SHP77 treated with DMSO at 0.1 percent for 48 hours (cell line): ENCODE results near the gene SIGLEC1.

ENCODE experiments used
- DNase-seq: peaks from one replicate; lab custom pipeline; 2025; lab: John Stamatoyannopoulos, UW

The SIGLEC1 gene

DNA sequence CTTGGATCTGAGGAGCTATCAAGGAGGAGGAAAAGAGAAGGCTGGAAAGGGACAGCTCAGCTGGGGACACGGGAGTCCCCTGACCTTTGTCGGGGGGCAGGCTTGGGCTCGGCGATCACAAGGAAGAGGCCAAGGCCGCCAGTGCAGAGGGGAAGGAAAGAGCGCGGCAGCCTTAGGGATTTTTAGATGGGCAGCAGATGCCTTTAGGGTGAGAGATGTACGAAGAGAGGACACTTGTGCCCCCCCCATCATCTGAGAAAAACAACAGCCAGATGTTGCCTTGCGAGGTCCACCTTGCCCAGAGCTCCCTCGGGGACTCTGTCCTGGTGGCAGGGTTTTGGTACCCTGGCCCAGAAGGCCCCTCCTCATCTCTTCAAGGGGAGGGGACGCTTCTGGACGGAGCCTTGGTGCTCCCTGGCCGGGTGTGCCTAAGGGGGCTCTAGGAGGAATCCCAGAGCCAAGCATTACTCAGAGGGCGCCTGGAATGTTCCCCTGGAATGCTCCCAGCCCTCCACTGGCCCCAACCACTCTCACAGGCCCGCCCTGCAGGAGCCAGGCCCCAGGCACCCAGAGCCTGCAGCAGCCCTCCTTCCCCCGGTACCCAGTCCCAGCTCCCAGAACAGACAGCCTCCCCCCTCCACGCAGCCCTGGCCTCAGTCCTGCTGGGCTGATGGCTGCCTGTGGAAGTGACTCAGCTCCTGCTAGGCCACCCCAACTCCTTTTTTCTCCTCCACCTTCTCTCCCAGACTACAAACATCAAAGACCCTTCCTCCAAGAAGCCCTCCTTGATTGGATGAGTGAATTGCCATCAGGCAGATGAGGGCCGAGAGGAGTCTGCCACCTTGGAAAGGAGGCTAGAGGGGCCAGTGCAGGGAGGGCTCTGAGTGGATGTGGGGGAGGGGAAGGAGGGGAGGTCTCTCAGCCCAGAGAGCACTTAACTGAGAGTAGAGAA, 32.4 kb downstream of the SIGLEC1 start:
- no peak for DNase-seq

DNA sequence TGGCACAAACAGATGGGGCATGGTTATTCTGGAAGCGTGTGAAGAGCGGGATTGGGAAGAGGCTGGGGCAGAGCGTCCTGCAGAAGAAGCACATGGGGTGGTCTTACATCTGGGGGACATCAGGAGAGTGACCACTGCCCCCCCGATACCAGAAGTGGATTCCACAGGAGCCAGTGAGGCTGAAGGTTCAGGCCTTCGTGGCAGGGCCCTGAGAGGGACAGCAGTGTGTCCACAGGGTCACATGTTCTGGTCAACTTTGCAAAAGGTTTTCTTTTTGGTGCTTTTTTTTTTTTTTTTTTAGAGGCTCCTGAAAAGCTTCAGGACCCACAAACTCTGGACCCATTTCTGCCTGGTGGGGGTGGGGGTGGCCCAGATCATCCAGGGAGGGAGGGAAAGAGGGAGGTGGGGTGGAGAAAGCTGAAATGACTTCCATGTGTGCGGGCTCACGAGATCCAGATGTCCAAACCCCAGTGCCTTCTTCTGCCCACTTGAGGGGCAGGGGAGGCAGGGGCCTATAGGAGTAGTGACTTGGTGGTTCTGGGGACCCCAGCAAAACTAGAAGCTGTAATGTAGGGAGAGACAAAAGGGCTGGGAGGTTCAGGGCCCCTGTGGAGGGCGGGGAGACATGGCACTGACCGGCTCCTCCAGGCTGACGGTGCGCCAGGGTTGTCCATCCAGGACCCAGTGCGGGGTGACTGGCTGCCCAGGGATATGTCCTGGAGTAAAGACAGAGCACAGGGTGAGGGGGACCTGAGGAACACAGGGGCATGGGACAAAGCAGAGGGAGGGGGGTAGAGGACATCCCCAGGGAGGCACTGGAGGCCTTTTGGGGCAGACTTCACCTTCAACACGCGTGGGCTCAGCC, 33.3 kb downstream of the SIGLEC1 start:
- no peak for DNase-seq

DNA sequence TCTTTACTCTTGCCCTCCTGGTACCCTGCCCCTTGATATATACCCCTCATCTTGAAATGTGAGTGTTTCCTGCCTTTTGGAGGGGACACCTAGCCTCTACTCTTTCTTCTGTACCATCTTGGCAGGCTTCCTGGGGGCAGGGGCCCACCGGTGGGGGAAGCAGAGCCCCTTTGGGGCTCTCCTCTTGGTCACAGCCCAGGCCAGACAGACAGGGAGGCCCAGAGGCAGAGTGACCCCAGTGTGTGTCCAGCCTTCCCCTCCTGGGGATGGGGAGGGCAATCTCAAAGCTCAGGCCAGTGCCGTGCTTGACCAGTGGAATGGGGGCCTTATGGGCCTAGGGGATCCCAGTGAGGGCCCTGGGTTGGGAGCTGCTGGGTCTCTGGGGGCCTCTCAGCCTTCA, 34.2 kb downstream of the SIGLEC1 start:
- no peak for DNase-seq

DNA sequence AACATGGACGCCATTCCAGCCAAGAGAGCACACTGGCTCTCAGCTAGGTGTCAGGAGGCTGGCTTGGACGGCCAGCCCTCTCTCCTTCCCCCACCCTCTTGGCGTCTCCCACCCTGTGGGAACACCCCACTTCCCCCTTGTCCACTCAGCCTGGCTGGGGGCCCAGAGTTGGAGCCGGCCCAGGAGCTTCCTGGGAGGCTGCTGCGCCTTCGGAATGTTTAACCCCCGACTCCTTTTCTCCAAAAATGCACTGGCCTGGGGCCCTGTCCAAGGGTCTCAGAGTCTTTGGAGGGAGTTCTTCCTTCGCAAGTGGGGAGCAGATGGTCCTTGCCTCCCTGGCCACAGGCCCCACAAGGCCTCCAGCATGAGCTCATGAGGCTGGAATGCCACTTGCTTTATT, 34.7 kb downstream of the SIGLEC1 start:
- no peak for DNase-seq

DNA sequence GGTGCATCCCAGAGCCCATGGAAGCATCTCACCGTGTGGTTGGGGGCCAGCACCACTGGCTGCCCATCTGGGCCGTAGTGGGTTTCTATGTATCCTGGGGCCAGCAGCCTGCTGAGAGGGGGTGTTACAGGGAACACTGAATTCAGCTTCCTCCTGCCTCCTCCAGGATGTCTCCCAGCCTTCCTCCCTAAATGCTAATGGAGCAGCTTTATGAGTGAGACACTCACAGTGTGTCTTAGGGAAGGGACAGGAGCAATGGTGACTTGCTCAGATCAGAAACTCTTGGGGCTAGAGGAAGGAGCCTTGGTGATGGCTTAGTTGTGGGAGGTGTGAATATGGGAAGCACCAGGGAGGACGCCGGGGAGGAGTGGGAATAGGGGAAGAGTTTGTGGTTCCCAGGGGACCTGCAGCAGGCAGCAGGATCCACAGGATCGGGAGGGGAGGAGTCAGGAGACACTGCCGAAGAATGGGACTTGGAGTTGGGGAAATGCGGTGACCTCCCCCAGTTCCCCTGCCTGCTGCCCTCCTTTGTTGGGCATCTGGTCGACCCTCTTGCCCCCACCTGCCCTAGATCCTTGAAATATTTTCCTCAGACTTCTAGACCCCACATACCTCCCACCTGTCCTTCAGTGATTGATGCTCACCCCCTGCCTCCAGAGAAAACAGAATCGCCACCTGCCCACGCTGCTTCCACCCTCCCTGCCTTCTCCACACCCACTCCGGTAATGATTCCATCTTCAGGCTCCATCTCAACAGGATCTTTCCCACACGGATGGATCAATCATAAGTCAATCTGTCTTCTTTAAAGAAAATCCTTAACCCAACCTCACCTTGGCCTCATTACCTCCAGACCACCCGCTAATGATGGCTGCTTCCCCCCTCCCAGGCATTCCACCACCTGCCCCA, 37.2 kb downstream of the SIGLEC1 start:
- DNase-seq: no peak

DNA sequence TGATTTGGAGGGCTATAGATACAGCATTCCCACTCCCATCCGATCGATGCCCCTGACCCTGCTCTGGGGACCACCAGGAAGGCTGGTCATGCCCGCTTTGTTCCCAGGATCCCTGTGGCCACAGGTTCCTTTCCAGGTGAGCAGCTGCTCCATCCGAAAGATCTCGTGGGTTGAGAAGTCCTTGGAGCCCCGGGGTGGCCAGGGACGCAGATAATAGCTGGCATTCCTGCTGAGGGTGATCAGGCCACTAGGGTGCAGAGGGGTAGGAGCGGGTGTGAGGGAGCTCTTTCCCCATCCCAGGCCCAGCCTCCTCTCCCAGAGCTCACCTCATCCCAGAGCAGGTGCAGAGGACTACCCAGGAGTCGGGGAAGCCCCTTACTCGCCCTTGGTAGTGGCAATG, 38.0 kb downstream of the SIGLEC1 start:
- no peak for DNase-seq

DNA sequence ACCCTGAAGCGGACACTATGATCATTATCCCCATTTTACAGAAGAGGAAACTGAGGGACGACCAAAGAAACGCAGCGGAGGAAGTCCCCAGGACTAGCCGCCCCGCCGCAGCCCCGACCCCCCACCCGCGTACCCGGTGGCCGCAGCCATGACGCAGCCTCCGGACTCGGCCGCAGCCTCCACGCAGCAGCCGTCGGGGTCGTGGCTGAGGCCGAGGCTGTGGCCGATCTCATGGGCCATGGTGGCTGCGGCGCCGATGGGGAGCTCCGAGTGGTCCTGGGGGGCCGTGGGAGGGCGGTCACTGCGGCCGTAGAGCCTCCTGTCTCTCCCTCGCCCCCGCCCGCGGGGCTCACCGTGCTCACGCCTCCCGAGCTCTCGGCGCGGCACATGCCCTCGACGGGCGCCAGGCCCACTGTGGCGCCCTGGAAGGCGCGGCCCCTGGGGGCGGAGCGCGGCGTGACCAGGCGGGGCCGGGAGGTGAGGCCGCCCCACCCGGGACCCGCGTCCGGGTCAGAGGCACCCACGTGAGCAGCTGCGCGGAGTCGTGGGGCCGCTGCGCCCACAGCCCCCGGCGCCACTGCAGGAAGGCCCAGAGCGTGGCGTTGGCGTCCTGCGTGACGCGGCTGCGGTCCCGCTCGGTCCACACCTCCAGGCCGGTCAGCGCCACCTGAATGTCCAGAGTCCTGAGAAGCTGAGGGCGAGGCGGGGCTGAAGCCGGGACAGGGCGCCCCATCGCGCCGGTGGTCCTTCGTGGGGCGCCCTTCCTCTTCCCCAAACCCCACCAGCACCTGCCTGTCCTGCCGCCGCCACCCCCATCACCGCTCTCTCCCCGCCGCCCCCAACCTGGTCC, 39.0 kb downstream of the SIGLEC1 start:
- no peak for DNase-seq

DNA sequence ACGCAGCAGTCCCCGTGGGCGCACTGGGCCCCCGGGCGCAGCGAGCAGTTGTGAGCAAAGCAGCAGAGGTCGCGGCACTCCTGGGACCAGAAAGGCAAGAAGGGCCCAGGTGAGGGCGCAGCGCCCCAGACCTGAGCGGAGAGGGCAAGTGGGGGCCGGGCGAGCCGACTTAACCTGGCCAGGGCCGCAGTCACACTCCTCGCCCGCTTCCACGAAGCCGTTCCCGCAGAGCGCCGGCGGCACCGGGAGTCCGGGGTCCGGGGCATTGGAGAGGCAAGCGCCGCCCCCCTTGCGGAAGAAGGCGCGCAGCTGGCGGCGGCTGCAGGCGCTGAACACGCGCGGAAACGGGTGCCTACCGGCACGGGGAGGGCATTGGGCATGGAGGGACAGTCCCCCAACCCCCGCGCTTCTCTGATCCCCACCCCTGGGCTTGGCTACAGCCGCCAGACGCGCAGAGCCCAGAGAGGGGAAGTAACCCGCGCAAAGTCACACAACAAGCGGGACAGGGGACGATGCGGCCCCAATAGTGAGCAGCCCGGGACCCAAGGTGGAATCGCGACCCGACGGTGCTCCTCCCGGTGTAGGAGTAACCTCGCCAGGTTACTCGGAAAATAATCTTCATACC, 39.7 kb downstream of the SIGLEC1 start:
- DNase-seq: no peak

DNA sequence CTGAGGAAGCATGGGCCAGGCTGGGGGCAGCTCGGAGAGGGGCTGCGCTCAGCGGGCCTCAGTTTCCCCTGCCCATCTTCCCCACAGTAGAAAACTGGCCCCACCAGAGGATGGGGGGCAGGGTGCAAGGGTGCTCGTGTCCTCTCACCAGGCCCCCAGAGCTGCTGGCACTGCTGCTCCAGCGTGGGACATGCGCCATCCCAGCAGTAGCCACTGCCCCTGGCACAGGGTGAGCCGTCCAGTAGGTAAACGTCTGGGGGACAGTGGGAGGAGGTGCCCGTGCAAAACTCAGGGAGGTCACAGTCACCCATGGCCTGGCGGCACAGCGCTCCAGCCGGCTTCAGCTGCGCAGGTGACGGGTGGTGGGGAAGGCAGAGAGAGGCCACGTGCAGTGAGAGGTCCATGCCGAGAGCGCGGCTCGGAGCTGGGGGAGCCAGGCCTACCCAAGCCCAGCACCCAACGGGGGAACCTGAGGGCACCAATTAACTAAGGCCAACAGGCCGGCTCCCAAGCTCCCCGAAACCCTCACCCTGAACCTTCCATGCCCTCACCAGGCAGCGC, 40.3 kb downstream of the SIGLEC1 start:
- DNase-seq: no peak

DNA sequence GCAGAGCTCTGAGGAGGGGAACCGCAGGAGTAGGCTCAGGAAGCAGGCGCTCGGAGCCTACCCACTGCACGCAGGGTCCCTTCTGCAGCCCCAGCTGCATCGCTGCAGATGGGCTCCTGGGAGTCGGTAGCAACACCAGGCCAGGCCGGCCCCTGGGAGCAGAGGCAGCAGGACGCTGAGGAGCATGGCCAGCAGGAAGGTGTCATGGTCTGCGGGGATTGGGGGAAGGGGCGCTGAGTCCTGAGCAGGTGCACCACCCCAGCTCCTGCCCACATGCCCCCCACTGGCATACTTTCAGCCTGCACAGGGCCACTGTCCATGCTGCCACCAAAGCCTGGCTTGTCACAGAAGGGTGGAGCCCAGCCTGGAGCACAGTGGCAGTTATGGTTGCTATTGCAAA, 41.5 kb downstream of the SIGLEC1 start:
- DNase-seq: no peak

DNA sequence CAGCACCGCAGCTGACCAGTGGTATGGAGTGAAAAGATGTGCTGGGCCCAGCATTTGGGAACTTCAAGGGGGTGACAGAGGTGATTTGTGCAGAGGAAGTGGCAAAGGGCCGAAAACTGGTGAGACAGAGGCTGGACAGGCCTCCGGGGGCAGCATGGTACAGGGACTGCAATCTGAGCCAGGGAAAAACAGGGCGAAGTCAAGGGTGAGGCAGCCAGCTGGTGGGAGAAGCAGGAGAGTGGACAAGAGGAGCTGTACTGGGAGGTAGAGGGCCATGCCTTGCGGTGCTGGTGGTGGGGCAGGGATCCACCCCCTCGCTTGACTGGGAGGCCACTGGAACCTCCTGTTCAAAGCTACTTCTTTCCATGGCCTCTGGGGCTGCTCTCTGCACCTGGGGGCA, 41.9 kb downstream of the SIGLEC1 start:
- peak; percentile 59 for DNase-seq

DNA sequence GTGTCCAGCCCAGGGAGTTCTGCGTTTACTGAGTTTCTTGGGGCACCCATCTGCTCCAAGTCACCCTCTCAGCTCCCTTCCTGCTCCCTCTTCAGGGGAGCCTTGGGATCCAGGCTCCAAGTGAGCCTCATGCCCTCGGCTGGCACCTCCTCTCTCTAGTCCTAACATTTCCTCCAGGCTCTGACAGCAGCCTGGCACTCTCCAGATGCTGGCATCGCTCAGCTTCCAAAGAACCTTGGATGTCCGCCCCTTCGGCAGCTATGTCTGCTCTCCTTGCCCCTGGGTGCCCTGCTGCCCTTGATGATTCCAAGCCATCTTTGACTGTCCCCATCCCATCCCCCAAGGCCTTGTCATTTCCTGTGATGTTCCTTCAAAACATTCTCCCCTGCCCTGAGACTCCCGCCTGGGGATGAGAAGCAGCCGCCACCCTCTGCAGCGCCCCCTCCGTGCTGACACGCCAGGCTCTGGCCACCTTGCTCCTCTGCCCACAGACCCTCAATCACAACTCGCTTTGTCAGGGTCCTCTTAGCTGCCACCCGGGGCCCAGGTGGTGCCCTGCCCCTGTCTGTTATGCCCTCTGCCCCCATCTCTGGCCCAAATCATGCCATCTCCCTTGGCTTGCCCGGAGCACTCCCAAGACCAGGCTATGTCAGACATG, 42.6 kb downstream of the SIGLEC1 start:
- DNase-seq: no peak

DNA sequence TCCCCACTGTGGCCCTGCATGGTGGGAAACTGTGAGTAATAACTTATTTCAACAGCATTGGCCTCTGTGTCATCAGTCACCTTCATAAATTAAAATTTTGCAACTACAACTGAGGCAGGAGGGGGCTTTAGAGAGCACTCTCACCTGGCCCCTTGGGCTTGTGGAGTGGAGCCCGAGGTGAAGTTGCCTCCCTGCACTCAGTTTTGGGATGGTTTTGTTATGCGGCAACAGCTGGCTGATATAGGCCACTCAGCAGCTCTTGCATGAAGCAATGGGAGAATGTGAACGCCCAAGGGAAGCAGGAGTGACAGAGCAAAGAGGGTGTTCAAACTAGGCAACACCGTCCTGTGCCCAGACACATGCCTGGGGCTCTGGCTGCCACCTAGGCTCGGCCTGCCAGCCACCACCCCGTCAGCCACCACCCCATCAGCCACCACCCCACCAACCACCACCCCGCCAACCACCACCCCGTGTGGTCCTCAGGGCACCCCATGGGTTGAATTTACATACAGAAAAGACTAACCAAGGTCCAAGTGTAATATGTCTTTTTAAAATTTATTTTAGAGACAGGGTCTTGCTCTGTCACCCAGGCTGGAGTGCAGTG, 44.9 kb downstream of the SIGLEC1 start:
- no peak for DNase-seq

DNA sequence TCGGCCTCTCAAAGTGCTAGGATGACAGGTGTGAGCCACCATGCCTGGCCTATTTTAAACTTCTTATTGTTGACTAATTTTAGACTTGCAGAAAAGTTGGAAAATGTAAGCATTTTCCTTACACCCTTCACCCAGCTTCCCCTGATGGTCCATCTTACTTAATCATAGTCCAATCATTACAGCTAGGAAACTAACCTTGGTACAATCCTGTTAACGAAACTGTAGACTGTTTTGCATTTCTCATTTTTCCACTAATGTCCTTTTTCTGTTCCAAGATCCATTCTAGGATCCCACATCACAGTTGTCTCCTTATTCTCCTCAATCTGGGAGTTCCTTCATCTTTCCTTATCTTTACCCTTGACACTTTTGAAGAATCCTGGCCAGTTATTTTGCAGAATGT, 48.5 kb downstream of the SIGLEC1 start:
- no peak for DNase-seq

DNA sequence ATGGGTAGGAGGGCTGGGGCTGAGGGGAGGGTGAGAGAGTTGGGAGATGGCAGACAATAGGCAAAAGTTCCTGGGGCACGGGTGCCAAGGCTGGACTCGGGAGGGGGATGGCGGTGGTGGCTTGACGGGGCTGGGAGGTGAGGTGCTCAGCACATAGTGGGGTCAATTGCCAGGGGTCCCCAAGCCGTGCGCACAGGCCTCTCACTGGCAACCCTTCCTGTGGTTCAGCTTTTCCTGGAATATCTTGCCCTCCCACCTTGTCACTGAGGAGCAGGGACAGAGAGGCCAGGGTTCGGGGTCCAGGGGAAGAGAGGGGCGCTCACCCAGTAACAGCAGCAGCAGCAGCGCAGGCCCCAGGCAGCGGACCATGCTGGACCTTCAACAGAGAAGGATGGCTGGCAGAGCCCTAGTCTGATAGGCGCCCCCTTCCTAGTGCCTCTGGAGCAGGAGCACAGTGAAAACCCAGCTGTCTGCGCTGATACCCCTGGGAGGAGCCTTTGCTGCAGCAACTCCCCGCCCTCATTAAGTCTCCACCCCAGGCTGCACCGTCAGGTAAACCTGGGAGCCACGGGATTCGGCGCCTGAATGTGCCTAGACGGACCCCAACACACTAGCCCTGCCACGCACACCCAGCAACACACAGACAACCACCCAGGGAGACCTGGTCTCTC, 49.2 kb downstream of the SIGLEC1 start, which contains the start of gene GFRA4:
Gene GFRA4 (minus strand): TSS at position 369 of the 671 bp plus-strand sequence. CDS start 0 bp downstream, at position 369.
- no peak for DNase-seq
